CD4-positive, alpha-beta T cell treated with Interleukin-10 for 1 hour (primary cell): ENCODE measurements around the gene PLCB4.

Experiments used
- DNase-seq: peaks from one replicate; pipeline ENCODE4 v3.0.0-alpha.2; 2020

PLCB4 gene

GRCh38 chr20:9286501-9287461, 217.9 kb downstream of the PLCB4 start:
- DNase-seq: no peak

GRCh38 chr20:9287826-9288225, 218.9 kb downstream of the PLCB4 start:
- no peak for DNase-seq

- DNase-seq: no peak
Measured at GRCh38 chr20:9290331-9290730, 221.4 kb downstream of the PLCB4 start.

- DNase-seq: no peak
Measured at GRCh38 chr20:9293145-9293544, 224.3 kb downstream of the PLCB4 start.

- DNase-seq: no peak
Measured at GRCh38 chr20:9294041-9294440, 225.2 kb downstream of the PLCB4 start.

GRCh38 chr20:9298906-9299305, 230.0 kb downstream of the PLCB4 start:
- no peak for DNase-seq

GRCh38 chr20:9300080-9300479, 231.2 kb downstream of the PLCB4 start:
- no peak for DNase-seq

GRCh38 chr20:9300534-9300933, 231.6 kb downstream of the PLCB4 start:
- no peak for DNase-seq

GRCh38 chr20:9301129-9302090, 232.5 kb downstream of the PLCB4 start:
- no peak for DNase-seq

GRCh38 chr20:9302091-9302462, 233.2 kb downstream of the PLCB4 start:
- DNase-seq: no peak

GRCh38 chr20:9306521-9306920, 237.6 kb downstream of the PLCB4 start:
- no peak for DNase-seq

- DNase-seq: no peak
Measured at GRCh38 chr20:9308056-9308455, 239.2 kb downstream of the PLCB4 start.

GRCh38 chr20:9311132-9311531, 242.2 kb downstream of the PLCB4 start:
- no peak for DNase-seq

GRCh38 chr20:9319687-9320384, 250.9 kb downstream of the PLCB4 start:
- peak; percentile 7 for DNase-seq

GRCh38 chr20:9321007-9321406, 252.1 kb downstream of the PLCB4 start:
- no peak for DNase-seq

- DNase-seq: no peak
Measured at GRCh38 chr20:9322661-9323060, 253.8 kb downstream of the PLCB4 start.

GRCh38 chr20:9323622-9324021, 254.7 kb downstream of the PLCB4 start:
- DNase-seq: no peak

- DNase-seq: no peak
Measured at GRCh38 chr20:9329355-9330101, 260.6 kb downstream of the PLCB4 start.

GRCh38 chr20:9330151-9330550, 261.3 kb downstream of the PLCB4 start:
- no peak for DNase-seq

- DNase-seq: no peak
Measured at GRCh38 chr20:9331707-9332435, 263.0 kb downstream of the PLCB4 start.

- DNase-seq: no peak
Measured at GRCh38 chr20:9332791-9333479, 264.0 kb downstream of the PLCB4 start.
